Nephron (organoid): ENCODE results near the gene MYOM3.
A peak's percentile ranks its signal among the peaks of the same experiment; 100 is the strongest.

Experiments used
- H3K27ac Mint-ChIP-seq, 3 experiments: 2 replicates each; pipeline ENCODE4 v1.8.0; 2020; ENCODE audit warnings: mixed read lengths in 3 of 3, mild to moderate bottlenecking in 2 of 3, moderate library complexity in 1 of 3
- H3K27me3 Mint-ChIP-seq: 2 replicates; pipeline ENCODE4 v1.8.0; 2021; ENCODE audit warnings: low read depth, mild to moderate bottlenecking, moderate library complexity, mixed read lengths
- H3K36me3 Mint-ChIP-seq: 2 replicates; pipeline ENCODE4 v1.8.0; 2020; ENCODE audit warnings: low read depth, mixed read lengths
- H3K4me1 Mint-ChIP-seq: 2 replicates; pipeline ENCODE4 v1.8.0; 2020; ENCODE audit warnings: mixed read lengths
- H3K4me3 Mint-ChIP-seq, 3 experiments: 2 replicates each; pipeline ENCODE4 v1.8.0; 2020; ENCODE audit warnings: mild to moderate bottlenecking in 3 of 3, mixed read lengths in 3 of 3, moderate library complexity in 2 of 3
- H3K9me3 Mint-ChIP-seq: 2 replicates; pipeline ENCODE4 v1.8.0; 2020; ENCODE audit warnings: mixed read lengths
- TF ChIP-seq, protein P1 (sequence below), 3 experiments: fragments of 200-600 bp; sonication (generic); IDR thresholded peaks; one replicate each; pipeline ENCODE4 v1.5.0; 2021; ENCODE audit warnings: antibody characterized with exemption in 3 of 3; ENCODE audit not compliant: unreplicated experiment in 3 of 3

MYOM3 gene

DNA sequence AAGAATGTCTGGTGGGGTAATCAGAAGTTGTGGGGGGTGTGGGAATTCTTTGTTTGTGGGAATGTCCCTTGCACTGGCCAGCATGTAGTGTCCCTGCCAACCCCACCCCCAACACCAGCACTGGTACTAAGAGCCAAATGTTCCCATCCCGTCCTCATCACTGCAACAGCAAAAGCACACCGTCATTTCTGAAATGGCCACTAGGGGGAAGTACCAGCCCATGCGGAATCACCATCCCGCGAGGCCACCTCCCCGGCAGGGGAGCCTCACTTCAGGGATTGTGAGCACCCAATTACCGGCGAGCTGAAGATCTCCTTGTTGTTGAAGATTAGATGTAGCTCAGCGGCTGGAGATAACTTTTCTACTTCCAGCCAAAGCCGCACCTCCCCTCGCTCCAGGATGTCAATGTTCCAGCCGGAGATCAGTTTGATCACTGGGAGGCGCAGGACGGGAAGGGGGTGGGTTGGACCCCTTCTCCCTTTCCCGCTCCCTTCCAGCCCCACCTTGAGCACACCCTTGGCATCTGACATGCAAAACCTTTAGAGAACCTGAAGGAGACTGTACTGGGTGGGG is 41.0 kb downstream of the MYOM3 start:
- H3K27me3 Mint-ChIP-seq: peaks cover 3% of the 10 kb centered on the region
- no peaks in the 10 kb centered on the region for H3K36me3 Mint-ChIP-seq
- TF ChIP-seq, protein P1, sequence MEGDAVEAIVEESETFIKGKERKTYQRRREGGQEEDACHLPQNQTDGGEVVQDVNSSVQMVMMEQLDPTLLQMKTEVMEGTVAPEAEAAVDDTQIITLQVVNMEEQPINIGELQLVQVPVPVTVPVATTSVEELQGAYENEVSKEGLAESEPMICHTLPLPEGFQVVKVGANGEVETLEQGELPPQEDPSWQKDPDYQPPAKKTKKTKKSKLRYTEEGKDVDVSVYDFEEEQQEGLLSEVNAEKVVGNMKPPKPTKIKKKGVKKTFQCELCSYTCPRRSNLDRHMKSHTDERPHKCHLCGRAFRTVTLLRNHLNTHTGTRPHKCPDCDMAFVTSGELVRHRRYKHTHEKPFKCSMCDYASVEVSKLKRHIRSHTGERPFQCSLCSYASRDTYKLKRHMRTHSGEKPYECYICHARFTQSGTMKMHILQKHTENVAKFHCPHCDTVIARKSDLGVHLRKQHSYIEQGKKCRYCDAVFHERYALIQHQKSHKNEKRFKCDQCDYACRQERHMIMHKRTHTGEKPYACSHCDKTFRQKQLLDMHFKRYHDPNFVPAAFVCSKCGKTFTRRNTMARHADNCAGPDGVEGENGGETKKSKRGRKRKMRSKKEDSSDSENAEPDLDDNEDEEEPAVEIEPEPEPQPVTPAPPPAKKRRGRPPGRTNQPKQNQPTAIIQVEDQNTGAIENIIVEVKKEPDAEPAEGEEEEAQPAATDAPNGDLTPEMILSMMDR (IDR thresholded peaks at IDR 0.05; ENCODE audit: unreplicated experiment in 3 of 3): peak; percentile 84 to 86 (median 85)
- H3K4me3 Mint-ChIP-seq: no peak overlapping the region
- H3K4me1 Mint-ChIP-seq: peaks cover 5% of the 10 kb centered on the region
- H3K27ac Mint-ChIP-seq: peak overlapping the region in 1 of 3 experiments; percentile 26
- no peaks in the 10 kb centered on the region for H3K9me3 Mint-ChIP-seq

DNA sequence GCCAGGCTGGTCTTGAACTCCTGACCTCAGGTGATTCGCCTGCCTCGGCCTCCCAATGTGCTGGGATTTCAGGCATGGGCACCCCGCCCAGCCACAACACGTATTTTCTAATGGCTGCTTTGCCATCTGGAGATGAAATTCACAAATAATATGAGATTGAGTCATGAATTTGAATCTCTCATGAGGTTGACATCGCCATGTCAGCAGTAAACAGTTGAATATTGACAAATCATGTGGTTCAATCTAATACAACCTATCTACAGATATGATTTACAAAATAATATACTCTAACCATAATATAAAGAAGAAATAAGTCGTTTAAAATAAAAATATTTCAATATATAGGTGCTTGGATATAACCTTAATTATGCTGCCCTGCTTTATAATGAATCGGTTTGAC is 42.1 kb downstream of the MYOM3 start:
- H3K4me3 Mint-ChIP-seq: no peak overlapping the region
- TF ChIP-seq, protein P1 (IDR thresholded peaks at IDR 0.05; ENCODE audit: unreplicated experiment in 3 of 3): no peak
- H3K27ac Mint-ChIP-seq: no peak overlapping the region
- no peaks in the 10 kb centered on the region for H3K9me3 Mint-ChIP-seq
- H3K4me1 Mint-ChIP-seq: peaks cover 5% of the 10 kb centered on the region
- no peaks in the 10 kb centered on the region for H3K36me3 Mint-ChIP-seq
- peaks cover 3% of the 10 kb centered on the region for H3K27me3 Mint-ChIP-seq

DNA sequence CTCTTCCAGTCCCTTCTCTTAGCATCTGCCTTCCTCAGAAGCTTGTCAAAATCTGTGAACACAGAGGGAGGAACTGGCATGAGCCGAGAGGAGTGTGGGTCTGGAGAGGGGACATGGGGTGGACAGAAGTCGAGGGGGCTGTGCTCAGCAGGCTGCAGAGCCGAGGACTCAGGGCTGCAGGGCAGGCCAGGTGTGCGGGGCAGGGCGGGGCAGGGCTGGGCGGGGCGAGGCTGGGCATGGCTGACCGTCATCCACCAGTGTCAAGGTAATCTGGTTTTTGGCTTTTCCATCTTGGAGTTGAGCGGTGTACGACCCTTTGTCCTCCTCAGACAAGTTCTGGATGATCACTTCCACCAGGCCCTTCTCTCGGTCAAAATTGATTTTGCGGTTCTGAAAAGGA is 44.0 kb downstream of the MYOM3 start:
- Mint-ChIP-seq H3K9me3 (no peaks in the 10 kb centered on the region), H3K27ac (no peak overlapping the region)

DNA sequence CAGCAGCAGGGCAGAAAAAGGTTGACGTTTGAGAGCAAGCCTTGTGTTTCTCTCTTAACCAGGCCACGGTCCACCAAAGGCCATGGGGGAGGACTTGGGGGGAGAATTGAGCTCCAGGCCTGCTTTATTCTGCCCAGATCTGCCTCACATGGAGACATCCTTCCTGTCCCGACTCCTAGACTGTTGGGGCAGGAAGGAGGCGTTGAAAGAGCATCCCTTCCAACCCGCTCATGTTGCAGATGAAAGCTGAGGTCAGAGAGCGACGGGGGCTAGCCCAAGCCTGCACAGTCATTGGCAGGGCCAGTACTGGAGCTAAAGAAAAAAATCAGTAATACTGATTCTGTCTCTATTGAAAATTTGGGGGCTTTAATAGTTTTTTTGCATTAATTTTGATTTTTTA is 46.6 kb downstream of the MYOM3 start:
- Mint-ChIP-seq H3K4me3 (no peak overlapping the region), H3K27me3 (no peaks in the 10 kb centered on the region), H3K27ac (no peak overlapping the region), H3K36me3 (peaks cover 5% of the 10 kb centered on the region), H3K4me1 (no peaks in the 10 kb centered on the region), H3K9me3 (peaks cover 4% of the 10 kb centered on the region)
- TF ChIP-seq, protein P1 (IDR thresholded peaks at IDR 0.05; ENCODE audit: unreplicated experiment in 3 of 3): no peak

More for the DNA sequence above, 44.0 kb downstream of the MYOM3 start:
- no peak overlapping the region for H3K4me3 Mint-ChIP-seq
- peaks cover 3% of the 10 kb centered on the region for H3K27me3 Mint-ChIP-seq
- TF ChIP-seq, protein P1 (IDR thresholded peaks at IDR 0.05; ENCODE audit: unreplicated experiment in 3 of 3): no peak
- no peaks in the 10 kb centered on the region for H3K36me3 Mint-ChIP-seq
- H3K4me1 Mint-ChIP-seq: peaks cover 5% of the 10 kb centered on the region

DNA sequence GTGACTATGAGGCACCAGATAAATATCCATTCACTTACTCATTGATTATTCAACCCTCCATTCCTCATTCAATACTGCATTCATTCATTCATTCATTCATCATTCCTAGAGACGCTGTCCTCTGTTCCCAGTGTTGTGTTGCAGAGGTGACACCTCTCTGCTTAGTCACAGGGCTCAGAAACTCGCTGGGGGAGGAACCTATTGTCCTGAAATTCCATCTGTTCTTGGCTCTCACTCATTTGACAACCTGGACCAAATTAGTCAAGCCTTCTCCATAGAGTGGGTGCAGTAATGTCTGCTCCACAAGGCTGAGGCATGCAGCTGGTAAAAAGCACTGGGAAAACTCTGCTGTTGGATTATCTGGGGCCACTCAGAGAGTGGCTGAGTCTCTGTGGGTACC is 49.7 kb downstream of the MYOM3 start:
- H3K9me3 Mint-ChIP-seq: peaks cover 4% of the 10 kb centered on the region
- H3K27me3 Mint-ChIP-seq: no peaks in the 10 kb centered on the region
- H3K36me3 Mint-ChIP-seq: peaks cover 7% of the 10 kb centered on the region
- no peak overlapping the region for H3K4me3 Mint-ChIP-seq
- H3K4me1 Mint-ChIP-seq: no peaks in the 10 kb centered on the region
- TF ChIP-seq, protein P1 (IDR thresholded peaks at IDR 0.05; ENCODE audit: unreplicated experiment in 3 of 3): no peak
- no peak overlapping the region for H3K27ac Mint-ChIP-seq

DNA sequence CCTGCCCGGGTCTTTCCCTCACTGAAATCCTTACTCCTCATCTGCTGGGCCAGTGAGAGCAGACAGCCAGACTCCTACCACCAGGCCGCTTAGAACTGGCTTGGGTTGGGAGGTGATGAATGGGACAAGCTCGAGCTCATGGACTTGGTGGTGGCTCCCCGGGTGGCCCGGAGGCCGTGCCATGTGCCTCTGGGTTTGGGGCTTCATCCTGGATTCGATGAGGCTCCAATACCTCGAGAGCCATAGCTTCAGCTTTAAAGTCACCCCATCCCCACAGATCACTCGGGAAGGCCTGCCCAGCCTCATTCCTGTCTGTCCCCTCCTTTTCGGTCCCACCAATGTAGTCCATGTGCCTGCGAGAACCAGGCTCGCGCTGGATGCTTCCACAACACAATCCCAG is 51.5 kb downstream of the MYOM3 start:
- no peak overlapping the region for H3K27ac Mint-ChIP-seq
- H3K9me3 Mint-ChIP-seq: peaks cover 4% of the 10 kb centered on the region
- H3K27me3 Mint-ChIP-seq: no peaks in the 10 kb centered on the region
- TF ChIP-seq, protein P1 (IDR thresholded peaks at IDR 0.05; ENCODE audit: unreplicated experiment in 3 of 3): no peak
- H3K4me3 Mint-ChIP-seq: no peak overlapping the region
- H3K36me3 Mint-ChIP-seq: peaks cover 10% of the 10 kb centered on the region
- H3K4me1 Mint-ChIP-seq: no peaks in the 10 kb centered on the region
